ENCODE data around the gene VAT1. TPM values are rescaled to one million over a fixed set of nuclear protein-coding genes. Genes with fewer than 3 reads are reported as not detected.

Gene VAT1
- total and polyA plus RNA-seq, 2 of the 13 experiments (the other 11 are each of a cell fraction or from before 2014, with no cell fraction given), result 143 to 205 TPM

DNA sequence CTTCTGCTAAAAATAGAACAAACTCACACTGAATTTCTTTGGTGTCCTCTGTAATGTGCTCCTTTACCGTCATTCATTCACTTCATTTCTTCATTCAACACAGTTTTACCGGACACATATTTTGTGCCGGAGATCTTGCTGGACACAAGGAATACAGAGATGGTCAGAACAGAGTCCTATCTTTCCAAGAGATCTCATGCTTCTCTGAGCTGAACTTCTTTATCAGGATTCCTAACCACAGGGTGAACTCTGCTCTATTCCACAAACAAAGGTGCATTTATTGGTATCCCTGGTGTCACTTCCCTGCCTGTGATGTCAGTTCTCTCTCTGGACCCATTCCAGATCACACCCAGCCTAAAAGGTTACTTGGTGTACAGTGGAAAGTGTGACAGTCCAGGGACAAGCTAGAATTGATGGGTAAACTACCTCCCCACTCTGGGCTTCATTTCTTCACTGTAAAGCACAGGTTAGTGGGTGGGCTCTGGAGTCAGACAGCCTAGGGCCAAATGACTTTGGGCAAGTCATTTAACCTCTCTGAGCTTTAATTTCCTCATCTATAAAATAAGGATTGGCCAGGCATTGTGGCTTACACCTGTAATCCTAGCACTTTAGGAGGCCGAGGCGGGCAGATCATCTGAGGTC lies 11.4 kb downstream of the VAT1 start (continued):
- TF ChIP-seq SAFB2 (CRISPR knock-in tag; IDR thresholded peaks at IDR 0.05; ENCODE audit: borderline replicate concordance, low read depth) (no peak), RBM22 (optimal IDR thresholded peaks at IDR 0.05; ENCODE audit: low read length) (no peak), ZNF331 (CRISPR knock-in tag; IDR thresholded peaks at IDR 0.05) (peak; percentile 79; the same call in 1 of the 2 replicates), ZNF20 (CRISPR knock-in tag; IDR thresholded peaks at IDR 0.05) (no peak), FOSL2 (CRISPR knock-in tag; IDR thresholded peaks at IDR 0.05) (peak; percentile 80), MEIS1 (CRISPR knock-in tag; IDR thresholded peaks at IDR 0.05; ENCODE audit: borderline replicate concordance) (peak; percentile 70; the same call in 1 of the 2 replicates), ZNF781 (CRISPR knock-in tag; IDR thresholded peaks at IDR 0.05; ENCODE audit: borderline replicate concordance, not compliant biosample characterization) (no peak), TFAP4 (IDR thresholded peaks at IDR 0.05; ENCODE audit: borderline replicate concordance, low read depth) (peak; percentile 59; the same call in 1 of the 2 replicates), NR2F2 (IDR thresholded peaks at IDR 0.05; ENCODE audit: borderline replicate concordance, low read depth) (peak; percentile 79; the same call in 1 of the 2 replicates), RFXAP (CRISPR knock-in tag; IDR thresholded peaks at IDR 0.05; ENCODE audit: borderline replicate concordance) (no peak; the same call in 1 of the 2 replicates), ZNF780A (CRISPR knock-in tag; IDR thresholded peaks at IDR 0.05) (no peak), RBFOX2 (IDR thresholded peaks at IDR 0.05; ENCODE audit: low read depth, low read length) (no peak), ZNF124 (CRISPR knock-in tag; IDR thresholded peaks at IDR 0.05) (peak; percentile 56; the same call in 1 of the 2 replicates), SRSF1 (optimal IDR thresholded peaks at IDR 0.05; ENCODE audit: low read depth, low read length) (no peak), TARDBP (CRISPR knock-in tag; IDR thresholded peaks at IDR 0.05) (peak; percentile 84), ZNF546 (CRISPR knock-in tag; conservative IDR thresholded peaks at IDR 0.05) (no peak), SATB2 (CRISPR knock-in tag; IDR thresholded peaks at IDR 0.05) (no peak), ZSCAN21 (CRISPR knock-in tag; IDR thresholded peaks at IDR 0.05; ENCODE audit: borderline replicate concordance) (no peak), SKI (IDR thresholded peaks at IDR 0.05; ENCODE audit: partially characterized antibody) (no peak), HNRNPL (IDR thresholded peaks at IDR 0.05; ENCODE audit: low read depth, low read length) (no peak), HCFC1 (IDR thresholded peaks at IDR 0.05; ENCODE audit: low read depth, low read length) (no peak), PAF1 (CRISPR knock-in tag; IDR thresholded peaks at IDR 0.05) (no peak), RBAK (CRISPR knock-in tag; IDR thresholded peaks at IDR 0.05) (no peak), TBX2 (CRISPR knock-in tag; IDR thresholded peaks at IDR 0.05; ENCODE audit: borderline replicate concordance) (peak; percentile 89)
- TF ChIP-seq, protein P1, sequence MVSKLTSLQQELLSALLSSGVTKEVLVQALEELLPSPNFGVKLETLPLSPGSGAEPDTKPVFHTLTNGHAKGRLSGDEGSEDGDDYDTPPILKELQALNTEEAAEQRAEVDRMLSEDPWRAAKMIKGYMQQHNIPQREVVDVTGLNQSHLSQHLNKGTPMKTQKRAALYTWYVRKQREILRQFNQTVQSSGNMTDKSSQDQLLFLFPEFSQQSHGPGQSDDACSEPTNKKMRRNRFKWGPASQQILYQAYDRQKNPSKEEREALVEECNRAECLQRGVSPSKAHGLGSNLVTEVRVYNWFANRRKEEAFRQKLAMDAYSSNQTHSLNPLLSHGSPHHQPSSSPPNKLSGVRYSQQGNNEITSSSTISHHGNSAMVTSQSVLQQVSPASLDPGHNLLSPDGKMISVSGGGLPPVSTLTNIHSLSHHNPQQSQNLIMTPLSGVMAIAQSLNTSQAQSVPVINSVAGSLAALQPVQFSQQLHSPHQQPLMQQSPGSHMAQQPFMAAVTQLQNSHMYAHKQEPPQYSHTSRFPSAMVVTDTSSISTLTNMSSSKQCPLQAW (CRISPR knock-in tag; IDR thresholded peaks at IDR 0.05), result peak; percentile 87
- TF ChIP-seq, protein P2, sequence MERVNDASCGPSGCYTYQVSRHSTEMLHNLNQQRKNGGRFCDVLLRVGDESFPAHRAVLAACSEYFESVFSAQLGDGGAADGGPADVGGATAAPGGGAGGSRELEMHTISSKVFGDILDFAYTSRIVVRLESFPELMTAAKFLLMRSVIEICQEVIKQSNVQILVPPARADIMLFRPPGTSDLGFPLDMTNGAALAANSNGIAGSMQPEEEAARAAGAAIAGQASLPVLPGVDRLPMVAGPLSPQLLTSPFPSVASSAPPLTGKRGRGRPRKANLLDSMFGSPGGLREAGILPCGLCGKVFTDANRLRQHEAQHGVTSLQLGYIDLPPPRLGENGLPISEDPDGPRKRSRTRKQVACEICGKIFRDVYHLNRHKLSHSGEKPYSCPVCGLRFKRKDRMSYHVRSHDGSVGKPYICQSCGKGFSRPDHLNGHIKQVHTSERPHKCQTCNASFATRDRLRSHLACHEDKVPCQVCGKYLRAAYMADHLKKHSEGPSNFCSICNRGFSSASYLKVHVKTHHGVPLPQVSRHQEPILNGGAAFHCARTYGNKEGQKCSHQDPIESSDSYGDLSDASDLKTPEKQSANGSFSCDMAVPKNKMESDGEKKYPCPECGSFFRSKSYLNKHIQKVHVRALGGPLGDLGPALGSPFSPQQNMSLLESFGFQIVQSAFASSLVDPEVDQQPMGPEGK (CRISPR knock-in tag; IDR thresholded peaks at IDR 0.05), result peak; percentile 82
- TF ChIP-seq, protein P3, sequence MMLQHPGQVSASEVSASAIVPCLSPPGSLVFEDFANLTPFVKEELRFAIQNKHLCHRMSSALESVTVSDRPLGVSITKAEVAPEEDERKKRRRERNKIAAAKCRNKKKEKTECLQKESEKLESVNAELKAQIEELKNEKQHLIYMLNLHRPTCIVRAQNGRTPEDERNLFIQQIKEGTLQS (CRISPR knock-in tag; IDR thresholded peaks at IDR 0.05), result 0 out of 2 replicates have a peak, but pooled peaks have one; percentile 6
